H9 (cell line): ENCODE measurements around the gene C1D. TPM values are rescaled to one million over a fixed set of nuclear protein-coding genes. Genes with fewer than 3 reads are reported as not detected.

ENCODE experiments used
- DNase-seq: peaks from one replicate; pipeline ENCODE4 v3.0.0-alpha.2; 2017
- H2AFZ ChIP-seq: one replicate; pipeline ENCODE4 v1.6.1; 2013; ENCODE audit warnings: mild to moderate bottlenecking, low read length, control low read depth, moderate library complexity
- H2AK5ac ChIP-seq: 2 replicates; pipeline ENCODE4 v1.6.1; 2013; ENCODE audit warnings: low read length, control low read depth, mixed read lengths; ENCODE audit not compliant: insufficient read length
- H2BK120ac ChIP-seq: one replicate; pipeline ENCODE4 v1.6.1; 2013; ENCODE audit warnings: low read depth, mild to moderate bottlenecking, low read length, control low read depth, inconsistent platforms; ENCODE audit not compliant: poor library complexity, severe bottlenecking
- H2BK12ac ChIP-seq: 2 replicates; pipeline ENCODE4 v1.6.1; 2013; ENCODE audit warnings: low read length, control low read depth, mixed read lengths, low read depth; ENCODE audit not compliant: insufficient read length
- H2BK15ac ChIP-seq: 2 replicates; pipeline ENCODE4 v1.6.1; 2013; ENCODE audit warnings: low read depth, low read length, control low read depth
- H2BK20ac ChIP-seq: one replicate; pipeline ENCODE4 v1.6.1; 2013; ENCODE audit warnings: low read depth, mild to moderate bottlenecking, low read length, control low read depth, inconsistent platforms; ENCODE audit not compliant: poor library complexity, severe bottlenecking
- H2BK5ac ChIP-seq: 2 replicates; pipeline ENCODE4 v1.6.1; 2013; ENCODE audit warnings: low read length, control low read depth, mixed read lengths; ENCODE audit not compliant: insufficient read length
- H3K14ac ChIP-seq: 2 replicates; pipeline ENCODE4 v1.6.1; 2013; ENCODE audit warnings: low read length, control low read depth; ENCODE audit not compliant: insufficient read depth
- H3K18ac ChIP-seq: 2 replicates; pipeline ENCODE4 v1.6.1; 2013; ENCODE audit warnings: low read depth, mild to moderate bottlenecking, mixed read lengths, low read length, control low read depth; ENCODE audit not compliant: insufficient read length
- H3K23ac ChIP-seq: 2 replicates; pipeline ENCODE4 v1.6.1; 2013; ENCODE audit warnings: low read length, control low read depth, mixed read lengths, low read depth; ENCODE audit not compliant: insufficient read length
- H3K23me2 ChIP-seq: 2 replicates; pipeline ENCODE4 v1.6.1; 2013; ENCODE audit warnings: low read depth, mild to moderate bottlenecking, mixed read lengths, low read length, control low read depth; ENCODE audit not compliant: insufficient read length, poor library complexity, severe bottlenecking
- H3K27ac ChIP-seq: 2 replicates; pipeline ENCODE4 v1.5.1; 2013; ENCODE audit warnings: low read length, control low read depth, mixed read lengths, low read depth; ENCODE audit not compliant: insufficient read length
- H3K27me3 ChIP-seq: 2 replicates; pipeline ENCODE4 v1.6.1; 2013; ENCODE audit warnings: low read length, control low read depth, inconsistent platforms; ENCODE audit not compliant: insufficient read depth
- H3K4ac ChIP-seq: 2 replicates; pipeline ENCODE4 v1.6.1; 2013; ENCODE audit warnings: low read depth, mild to moderate bottlenecking, control low read depth, inconsistent platforms, low read length, moderate library complexity
- H3K4me1 ChIP-seq: 2 replicates; pipeline ENCODE4 v1.6.1; 2013; ENCODE audit warnings: low read length, control low read depth, inconsistent platforms; ENCODE audit not compliant: insufficient read depth
- H3K4me2 ChIP-seq: 2 replicates; pipeline ENCODE4 v1.6.1; 2013; ENCODE audit warnings: low read length, control low read depth, mixed read lengths; ENCODE audit not compliant: insufficient read length, insufficient read depth
- H3K56ac ChIP-seq: 2 replicates; pipeline ENCODE4 v1.6.1; 2013; ENCODE audit warnings: low read depth, mild to moderate bottlenecking, mixed read lengths, low read length, control low read depth; ENCODE audit not compliant: insufficient read length
- H3K79me1 ChIP-seq: 2 replicates; pipeline ENCODE4 v1.6.1; 2013; ENCODE audit warnings: low read depth, mild to moderate bottlenecking, moderate library complexity, low read length, control low read depth, inconsistent platforms; ENCODE audit not compliant: insufficient read depth, poor library complexity, severe bottlenecking
- H3K79me2 ChIP-seq: 2 replicates; pipeline ENCODE4 v1.6.1; 2013; ENCODE audit warnings: low read length, control low read depth, inconsistent platforms; ENCODE audit not compliant: insufficient read depth
- H3K9ac ChIP-seq: 2 replicates; pipeline ENCODE4 v1.6.1; 2013; ENCODE audit warnings: low read length, control low read depth, mixed read lengths; ENCODE audit not compliant: insufficient read length; ENCODE audit errors: extremely low read depth
- H3K9me3 ChIP-seq: one replicate; pipeline ENCODE4 v1.6.1; 2013; ENCODE audit warnings: low read depth, low read length, inconsistent platforms; ENCODE audit not compliant: control insufficient read depth
- H3T11ph ChIP-seq: one replicate; pipeline ENCODE4 v1.6.1; 2013; ENCODE audit warnings: mild to moderate bottlenecking, low read length, control low read depth, inconsistent platforms
- H4K20me1 ChIP-seq: one replicate; pipeline ENCODE4 v1.6.1; 2013; ENCODE audit not compliant: control insufficient read depth, insufficient read length, insufficient read depth
- H4K5ac ChIP-seq: 2 replicates; pipeline ENCODE4 v1.6.1; 2013; ENCODE audit warnings: low read depth, mild to moderate bottlenecking, mixed read lengths, low read length, control low read depth; ENCODE audit not compliant: insufficient read length
- H4K8ac ChIP-seq: replicated peaks from 2 replicates; pipeline ENCODE4 v1.6.1; 2013; ENCODE audit warnings: low read length, control low read depth, mixed read lengths, low read depth; ENCODE audit not compliant: insufficient read length
- H4K91ac ChIP-seq: 2 replicates; pipeline ENCODE4 v1.6.1; 2013; ENCODE audit warnings: low read depth, mild to moderate bottlenecking, moderate library complexity, mixed read lengths, low read length, control low read depth; ENCODE audit not compliant: insufficient read length
- H3K27ac Mint-ChIP-seq, 3 experiments: 2 replicates in 2 of 3; 3 replicates in 1 of 3; pipeline ENCODE4 v1.8.0; 2020 to 2021; ENCODE audit warnings: mixed read lengths in 3 of 3, mild to moderate bottlenecking in 1 of 3, moderate library complexity in 1 of 3
- H3K27me3 Mint-ChIP-seq: 2 replicates; pipeline ENCODE4 v1.8.0; 2021; ENCODE audit warnings: low read depth, mild to moderate bottlenecking, moderate library complexity, mixed read lengths
- H3K36me3 Mint-ChIP-seq, 3 experiments: 2 replicates in 2 of 3; 3 replicates in 1 of 3; pipeline ENCODE4 v1.8.0; 2020 to 2021; ENCODE audit warnings: low read depth in 3 of 3, mixed read lengths in 3 of 3; ENCODE audit not compliant: insufficient read depth in 1 of 3
- H3K4me1 Mint-ChIP-seq, 2 experiments: 2 replicates each; pipeline ENCODE4 v1.8.0; 2020; ENCODE audit warnings: mixed read lengths in 2 of 2
- H3K4me3 Mint-ChIP-seq, 2 experiments: 2 replicates in 1 of 2; 3 replicates in 1 of 2; pipeline ENCODE4 v1.8.0; 2020 to 2021; ENCODE audit warnings: mild to moderate bottlenecking in 2 of 2, mixed read lengths in 2 of 2, moderate library complexity in 1 of 2
- H3K9me3 Mint-ChIP-seq, 2 experiments: 2 replicates in 1 of 2; 3 replicates in 1 of 2; pipeline ENCODE4 v1.8.0; 2020; ENCODE audit warnings: mild to moderate bottlenecking in 2 of 2, mixed read lengths in 2 of 2, moderate library complexity in 1 of 2
- CTCF ChIP-seq: fragments of 200-600 bp; sonication (generic); conservative IDR thresholded peaks from 3 replicates; pipeline ENCODE4 v1.8.0; 2021; ENCODE audit warnings: antibody characterized with exemption, mild to moderate bottlenecking
- WGBS: extraction: QIAGEN DNeasy Blood & Tissue Kit; methylation state at CpG from one replicate; pipeline ENCODE4 v1.1.7; 2013; ENCODE audit warnings: missing lambda C conversion rate, low lambda C conversion rate, mixed read lengths; ENCODE audit not compliant: insufficient read length; ENCODE audit errors: extremely low coverage; 5-methylcytosine and 5-hydroxymethylcytosine counted together
- total RNA-seq: library from RNA; stranded (reverse); gene quantifications from 2 replicates; pipeline ENCODE4 v1.2.1, GENCODE V29; 2021

C1D gene
- total RNA-seq, 1 experiment from 2014 or later = 19.7 TPM

GRCh38 chr2:68110102-68110501 is 47.3 kb upstream of the C1D start:
- no peak overlapping the region for H3K14ac ChIP-seq
- no peak for TF ChIP-seq CTCF
- H4K91ac ChIP-seq = no peak overlapping the region
- WGBS = no CpG with 5 or more reads among the region's 3 CpGs
- no peak overlapping the region for H2BK15ac ChIP-seq
- H3K9ac ChIP-seq = no peak overlapping the region
- H3K27ac ChIP-seq = no peak overlapping the region
- no peaks in the 10 kb centered on the region for H4K20me1 ChIP-seq
- H3K23ac ChIP-seq = no peak overlapping the region
- H3K4me1 Mint-ChIP-seq = no peaks in the 10 kb centered on the region
- H3K27me3 Mint-ChIP-seq = peaks cover 2% of the 10 kb centered on the region; the same call in 1 of the 2 replicates
- no peak overlapping the region for H4K8ac ChIP-seq
- no peak overlapping the region for H3K18ac ChIP-seq
- no peak overlapping the region for H2AFZ ChIP-seq
- no peak overlapping the region for H3K4me2 ChIP-seq
- no peak overlapping the region for H2BK12ac ChIP-seq
- no peak overlapping the region for H2BK120ac ChIP-seq
- H3K9me3 Mint-ChIP-seq = peaks cover 4 to 7% of the 10 kb centered on the region in 2 experiments; a peak in 2 of 5 replicates
- peaks cover 0 to 4% (median 0%) of the 10 kb centered on the region in 3 experiments; a peak in 1 of 7 replicates for H3K36me3 Mint-ChIP-seq
- H3K79me1 ChIP-seq = no peaks in the 10 kb centered on the region
- no peak overlapping the region for H3K56ac ChIP-seq
- no peak for DNase-seq
- no peak overlapping the region for H3T11ph ChIP-seq
- H2BK5ac ChIP-seq = no peak overlapping the region
- no peak overlapping the region for H2BK20ac ChIP-seq
- no peak overlapping the region for H2AK5ac ChIP-seq
- no peaks in the 10 kb centered on the region for H3K27me3 ChIP-seq
- H3K79me2 ChIP-seq = no peaks in the 10 kb centered on the region
- no peaks in the 10 kb centered on the region for H3K9me3 ChIP-seq
- no peak overlapping the region for H3K27ac Mint-ChIP-seq
- no peaks in the 10 kb centered on the region for H3K4me1 ChIP-seq
- H3K23me2 ChIP-seq = no peaks in the 10 kb centered on the region
- H3K4me3 Mint-ChIP-seq = no peak overlapping the region
- H4K5ac ChIP-seq = no peak overlapping the region
- H3K4ac ChIP-seq = no peak overlapping the region
